HEK293T (cell line): ENCODE results near the gene SLITRK6.

Experiments used
- SUZ12 ChIP-seq: fragments of 450-650 bp; IDR thresholded peaks from 2 replicates; pipeline ENCODE4 v1.6.1; 2016; ENCODE audit warnings: mild to moderate bottlenecking
- ZNF384 ChIP-seq: fragments of 450-650 bp; IDR thresholded peaks from 2 replicates; pipeline ENCODE4 v1.6.1; 2016

DNA sequence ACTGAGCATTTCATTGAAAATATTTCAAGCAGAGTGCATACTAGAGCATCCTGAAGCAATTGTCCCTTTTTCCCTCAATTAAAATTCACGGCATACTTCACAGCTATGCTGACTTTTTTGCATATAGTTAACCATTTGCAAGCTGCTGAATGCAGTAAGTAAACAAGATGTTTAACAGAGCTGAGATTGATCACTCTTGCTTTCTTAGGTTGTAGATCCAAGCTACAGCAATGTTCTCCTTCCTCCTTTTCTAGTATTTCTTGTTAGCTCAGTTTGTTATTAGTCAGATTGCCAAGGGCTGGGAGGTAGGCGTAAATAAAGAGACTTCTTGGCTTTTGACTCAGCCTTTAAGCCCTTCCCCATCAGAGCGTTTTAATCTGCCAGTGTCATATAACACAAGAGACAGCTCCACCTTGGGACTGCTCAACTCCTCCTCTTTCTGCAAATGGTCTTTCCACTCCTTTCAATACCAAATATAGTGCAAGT lies at the start of gene SLITRK6:
- no peak for TF ChIP-seq SUZ12
- no peak for TF ChIP-seq ZNF384
